ENCODE data around the gene TMEM131. TPM values are rescaled to one million over a fixed set of nuclear protein-coding genes. Genes with fewer than 3 reads are reported as not detected.
A peak's percentile ranks its signal among the peaks of the same experiment; 100 is the strongest.
"Not testable (repeated sequence)": the region's sequence is repeated elsewhere in the genome, so short reads cannot be mapped to it uniquely, and the experiment has no call there.

TMEM131 gene
- total and polyA plus RNA-seq, 9 donors, result 25.4 to 54.7 (median 41.6) TPM

GRCh38 chr2:97826266-97826847 lies 169.4 kb downstream of the TMEM131 start:
- not testable (repeated sequence) for H3K9me3 ChIP-seq (replicated peaks; ENCODE audit: control insufficient read depth, low read depth, low read length); H3K27ac ChIP-seq (ENCODE audit: low read length); H3K4me3 ChIP-seq (ENCODE audit: low read length); H3K4me1 ChIP-seq (ENCODE audit: control insufficient read depth, insufficient read depth, low read length); DNase-seq; H3K27me3 ChIP-seq (ENCODE audit: control insufficient read depth, insufficient read depth, low read length)
- WGBS (ENCODE audit: insufficient coverage), result no CpG with 5 or more reads among the region's 3 CpGs
- peaks cover 20% of the 10 kb centered on the region for H3K36me3 ChIP-seq (ENCODE audit: control insufficient read depth, insufficient read depth, low read length)

DNA sequence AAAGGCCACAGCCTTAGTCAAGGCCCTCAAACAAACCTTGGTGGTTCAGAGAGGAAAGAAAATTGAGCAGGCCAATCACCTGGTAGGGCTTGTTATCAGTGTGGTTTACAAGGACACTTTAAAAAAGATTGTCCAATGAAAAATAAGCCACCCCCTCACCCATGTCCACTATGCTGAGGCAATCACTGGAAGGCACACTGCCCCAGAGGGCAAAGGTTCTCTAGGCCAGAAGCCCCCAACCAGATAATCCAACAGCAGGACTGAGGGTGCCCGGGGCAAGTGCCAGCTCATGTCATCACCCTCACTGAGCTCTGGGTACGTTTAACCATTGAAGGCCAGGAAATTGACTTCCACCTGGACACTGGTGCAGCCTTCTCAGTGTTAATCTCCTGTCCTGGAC lies 171.7 kb downstream of the TMEM131 start:
- not testable (repeated sequence) for H3K4me3 ChIP-seq (ENCODE audit: low read length); H3K27me3 ChIP-seq (ENCODE audit: control insufficient read depth, insufficient read depth, low read length); H3K27ac ChIP-seq (ENCODE audit: low read length); DNase-seq; H3K9me3 ChIP-seq (replicated peaks; ENCODE audit: control insufficient read depth, low read depth, low read length); H3K4me1 ChIP-seq (ENCODE audit: control insufficient read depth, insufficient read depth, low read length)
- H3K36me3 ChIP-seq (ENCODE audit: control insufficient read depth, insufficient read depth, low read length), result peaks cover 14% of the 10 kb centered on the region
- WGBS (ENCODE audit: insufficient coverage), result 87% methylated on average over 2 of the region's 2 CpGs

- 100% methylated on average over 5 of the region's 6 CpGs for WGBS (ENCODE audit: insufficient coverage)
- H3K27ac ChIP-seq (ENCODE audit: low read length); H3K4me1 ChIP-seq (ENCODE audit: control insufficient read depth, insufficient read depth, low read length); H3K27me3 ChIP-seq (ENCODE audit: control insufficient read depth, insufficient read depth, low read length); H3K9me3 ChIP-seq (replicated peaks; ENCODE audit: control insufficient read depth, low read depth, low read length); DNase-seq; H3K4me3 ChIP-seq (ENCODE audit: low read length): not testable (repeated sequence)
- H3K36me3 ChIP-seq (ENCODE audit: control insufficient read depth, insufficient read depth, low read length), result peaks cover 14% of the 10 kb centered on the region
These were observed 173.9 kb downstream of the TMEM131 start for GRCh38 chr2:97821862-97822261.

DNA sequence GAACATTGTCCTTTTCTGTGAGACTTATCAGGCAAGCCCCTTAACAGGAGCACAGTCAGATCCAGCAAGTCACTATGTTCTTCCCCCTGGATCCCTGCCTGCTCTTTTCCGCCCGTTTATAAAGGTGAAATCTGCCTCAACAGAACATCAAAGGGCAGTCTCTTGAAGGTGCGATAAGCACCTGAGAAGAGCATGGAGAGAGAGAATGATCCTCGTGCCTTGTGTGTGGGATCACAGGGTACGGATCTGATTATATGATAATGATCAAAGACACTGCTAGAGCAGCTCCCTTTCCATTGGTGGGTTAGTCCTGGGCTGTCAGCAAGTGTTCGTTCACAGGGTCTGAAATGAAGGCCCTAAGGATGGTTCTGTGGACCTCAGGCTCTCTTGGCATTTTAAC lies 176.0 kb downstream of the TMEM131 start:
- no peaks in the 10 kb centered on the region for H3K4me1 ChIP-seq (ENCODE audit: control insufficient read depth, insufficient read depth, low read length)
- H3K9me3 ChIP-seq (replicated peaks; ENCODE audit: control insufficient read depth, low read depth, low read length), result no peaks in the 10 kb centered on the region
- no peak for DNase-seq
- H3K4me3 ChIP-seq (ENCODE audit: low read length), result no peak overlapping the region
- H3K36me3 ChIP-seq (ENCODE audit: control insufficient read depth, insufficient read depth, low read length), result peaks cover 9% of the 10 kb centered on the region
- H3K27me3 ChIP-seq (ENCODE audit: control insufficient read depth, insufficient read depth, low read length), result no peaks in the 10 kb centered on the region
- WGBS (ENCODE audit: insufficient coverage), result 87% methylated on average over 2 of the region's 6 CpGs
- H3K27ac ChIP-seq (ENCODE audit: low read length), result no peak overlapping the region

DNA sequence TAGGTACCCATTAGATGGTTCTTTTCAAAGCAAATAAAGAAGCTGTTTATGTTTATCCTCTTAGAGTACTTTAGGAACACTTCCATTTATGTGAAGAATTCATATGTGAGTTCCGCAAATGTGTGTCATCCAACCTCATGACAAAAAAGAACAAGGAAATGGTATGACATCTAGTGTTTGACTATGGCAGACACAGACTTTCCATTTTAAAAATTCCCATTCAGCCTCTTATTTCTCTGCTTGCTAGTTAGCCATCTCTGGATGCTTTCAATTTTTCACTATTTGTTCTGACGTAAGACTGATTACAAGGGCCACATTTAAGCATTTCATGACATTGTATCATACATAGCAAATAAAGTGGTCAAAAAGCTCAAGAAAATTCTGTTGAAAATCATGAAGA lies 179.3 kb downstream of the TMEM131 start:
- Histone ChIP-seq H3K27me3 (ENCODE audit: control insufficient read depth, insufficient read depth, low read length) (no peaks in the 10 kb centered on the region), H3K4me1 (ENCODE audit: control insufficient read depth, insufficient read depth, low read length) (no peaks in the 10 kb centered on the region), H3K9me3 (replicated peaks; ENCODE audit: control insufficient read depth, low read depth, low read length) (no peaks in the 10 kb centered on the region), H3K36me3 (ENCODE audit: control insufficient read depth, insufficient read depth, low read length) (peaks cover 7% of the 10 kb centered on the region), H3K4me3 (ENCODE audit: low read length) (no peak overlapping the region), H3K27ac (ENCODE audit: low read length) (no peak overlapping the region)
- no peak for DNase-seq
- no CpG with 5 or more reads among the region's 2 CpGs for WGBS (ENCODE audit: insufficient coverage)

DNA sequence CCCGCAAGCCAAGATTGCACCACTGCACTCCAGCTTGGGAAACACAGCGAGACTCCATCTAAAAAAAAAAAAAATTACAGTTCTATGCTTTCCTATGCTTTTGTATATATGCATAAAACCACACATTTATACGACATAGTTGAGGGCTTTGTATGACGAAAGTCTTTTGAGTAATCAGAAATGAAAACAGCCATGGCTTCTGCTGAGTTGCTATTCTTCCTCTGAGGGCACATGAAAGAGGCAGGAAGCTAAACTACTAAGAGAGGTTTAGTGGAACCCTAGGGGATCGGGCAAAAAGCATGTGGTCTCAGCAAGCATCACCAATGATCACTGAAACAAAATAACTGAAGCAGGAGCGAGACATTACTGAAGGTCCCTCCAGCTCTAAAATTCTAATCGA lies 182.8 kb downstream of the TMEM131 start:
- no peak for DNase-seq
- Histone ChIP-seq H3K27ac (ENCODE audit: low read length) (no peak overlapping the region), H3K27me3 (ENCODE audit: control insufficient read depth, insufficient read depth, low read length) (no peaks in the 10 kb centered on the region), H3K4me1 (ENCODE audit: control insufficient read depth, insufficient read depth, low read length) (no peaks in the 10 kb centered on the region), H3K9me3 (replicated peaks; ENCODE audit: control insufficient read depth, low read depth, low read length) (no peaks in the 10 kb centered on the region), H3K4me3 (ENCODE audit: low read length) (no peak overlapping the region), H3K36me3 (ENCODE audit: control insufficient read depth, insufficient read depth, low read length) (peaks cover 18% of the 10 kb centered on the region)
- WGBS (ENCODE audit: insufficient coverage), result 100% methylated on average over 3 of the region's 7 CpGs

DNA sequence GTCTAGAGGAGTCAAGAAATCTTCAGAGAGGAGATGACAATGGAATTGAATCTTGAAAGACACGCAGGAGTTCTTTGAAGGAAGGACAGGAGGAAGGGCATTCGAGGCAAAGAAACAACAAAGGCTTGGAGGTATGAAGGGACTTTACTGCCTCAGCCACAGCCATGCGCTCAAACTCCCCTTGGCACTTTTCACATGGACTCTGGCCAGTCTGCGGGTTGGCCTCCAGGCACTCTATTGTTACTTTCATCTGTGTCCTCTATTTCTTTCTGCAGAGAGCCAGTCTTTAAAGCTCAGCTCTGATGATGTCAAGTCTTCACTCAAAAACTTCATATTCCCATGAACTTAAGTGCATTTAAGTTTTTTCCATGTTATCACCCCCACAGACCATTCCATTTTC lies 186.9 kb downstream of the TMEM131 start:
- Histone ChIP-seq H3K4me1 (ENCODE audit: control insufficient read depth, insufficient read depth, low read length) (no peaks in the 10 kb centered on the region), H3K9me3 (replicated peaks; ENCODE audit: control insufficient read depth, low read depth, low read length) (no peaks in the 10 kb centered on the region), H3K4me3 (ENCODE audit: low read length) (no peak overlapping the region), H3K36me3 (ENCODE audit: control insufficient read depth, insufficient read depth, low read length) (peaks cover 22% of the 10 kb centered on the region), H3K27ac (ENCODE audit: low read length) (no peak overlapping the region), H3K27me3 (ENCODE audit: control insufficient read depth, insufficient read depth, low read length) (no peaks in the 10 kb centered on the region)
- 85% methylated on average over 3 of the region's 4 CpGs for WGBS (ENCODE audit: insufficient coverage)
- DNase-seq, result no peak

- Histone ChIP-seq H3K27me3 (ENCODE audit: control insufficient read depth, insufficient read depth, low read length) (no peaks in the 10 kb centered on the region), H3K9me3 (replicated peaks; ENCODE audit: control insufficient read depth, low read depth, low read length) (no peaks in the 10 kb centered on the region), H3K36me3 (ENCODE audit: control insufficient read depth, insufficient read depth, low read length) (peaks cover 19% of the 10 kb centered on the region), H3K4me1 (ENCODE audit: control insufficient read depth, insufficient read depth, low read length) (no peaks in the 10 kb centered on the region), H3K27ac (ENCODE audit: low read length) (no peak overlapping the region), H3K4me3 (ENCODE audit: low read length) (no peak overlapping the region)
- WGBS (ENCODE audit: insufficient coverage), result 13% methylated on average over 3 of the region's 12 CpGs
- DNase-seq, result peak; percentile 85
These were observed 188.8 kb downstream of the TMEM131 start for GRCh38 chr2:97806738-97807618.

DNA sequence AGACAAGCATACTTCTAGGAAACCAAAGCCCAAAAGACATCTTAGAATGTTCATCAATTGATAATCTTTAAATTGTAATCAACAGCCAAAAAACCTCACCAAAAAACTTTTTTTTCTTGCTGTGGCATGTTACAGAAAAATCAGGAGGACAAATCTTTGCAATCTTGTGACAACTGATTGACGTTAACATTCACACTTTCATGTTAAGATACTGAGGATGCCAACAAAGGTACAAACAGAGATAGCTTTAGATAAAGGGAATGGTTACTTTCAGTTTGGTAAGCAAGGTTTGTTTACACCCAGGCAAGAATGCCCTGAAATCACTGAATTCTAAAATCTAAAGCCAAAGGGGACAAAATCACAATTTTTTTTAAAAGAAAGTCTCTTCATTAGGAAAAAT lies 190.0 kb downstream of the TMEM131 start:
- H3K36me3 ChIP-seq (ENCODE audit: control insufficient read depth, insufficient read depth, low read length), result peaks cover 17% of the 10 kb centered on the region
- H3K27ac ChIP-seq (ENCODE audit: low read length), result no peak overlapping the region
- WGBS (ENCODE audit: insufficient coverage), result no CpG with 5 or more reads among the region's 1 CpG
- no peaks in the 10 kb centered on the region for H3K9me3 ChIP-seq (replicated peaks; ENCODE audit: control insufficient read depth, low read depth, low read length)
- H3K27me3 ChIP-seq (ENCODE audit: control insufficient read depth, insufficient read depth, low read length), result no peaks in the 10 kb centered on the region
- no peak overlapping the region for H3K4me3 ChIP-seq (ENCODE audit: low read length)
- H3K4me1 ChIP-seq (ENCODE audit: control insufficient read depth, insufficient read depth, low read length), result no peaks in the 10 kb centered on the region
- DNase-seq, result no peak

DNA sequence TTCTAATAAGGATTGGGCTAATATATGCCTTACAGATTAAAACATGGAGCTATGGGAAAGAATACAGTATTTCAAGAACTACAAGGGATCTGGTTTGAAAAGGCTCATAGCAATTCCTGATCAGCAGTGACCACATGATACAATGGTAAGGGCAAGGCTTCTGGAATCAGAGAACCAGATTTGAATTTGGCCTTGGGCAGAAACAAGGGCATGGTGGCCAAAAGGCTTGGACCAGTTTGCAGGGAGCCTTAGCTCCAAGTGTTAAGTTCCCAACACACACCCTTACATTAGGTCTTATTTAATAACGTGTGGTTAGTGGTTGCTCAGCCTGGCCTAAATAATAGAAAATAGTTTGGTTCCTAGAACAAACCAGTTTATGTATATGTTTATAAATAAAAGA lies 194.7 kb downstream of the TMEM131 start:
- no CpG with 5 or more reads among the region's 1 CpG for WGBS (ENCODE audit: insufficient coverage)
- Histone ChIP-seq H3K27me3 (ENCODE audit: control insufficient read depth, insufficient read depth, low read length) (no peaks in the 10 kb centered on the region), H3K4me1 (ENCODE audit: control insufficient read depth, insufficient read depth, low read length) (no peaks in the 10 kb centered on the region), H3K27ac (ENCODE audit: low read length) (no peak overlapping the region), H3K4me3 (ENCODE audit: low read length) (no peak overlapping the region), H3K9me3 (replicated peaks; ENCODE audit: control insufficient read depth, low read depth, low read length) (no peaks in the 10 kb centered on the region), H3K36me3 (ENCODE audit: control insufficient read depth, insufficient read depth, low read length) (peaks cover 11% of the 10 kb centered on the region)
- no peak for DNase-seq
